ENCODE data around the gene TSPAN5. TPM values are rescaled to one million over a fixed set of nuclear protein-coding genes. Genes with fewer than 3 reads are reported as not detected.

TSPAN5 gene
- total RNA-seq, 2 experiments from 2014 or later: 1.8 to 2.8 TPM

DNA sequence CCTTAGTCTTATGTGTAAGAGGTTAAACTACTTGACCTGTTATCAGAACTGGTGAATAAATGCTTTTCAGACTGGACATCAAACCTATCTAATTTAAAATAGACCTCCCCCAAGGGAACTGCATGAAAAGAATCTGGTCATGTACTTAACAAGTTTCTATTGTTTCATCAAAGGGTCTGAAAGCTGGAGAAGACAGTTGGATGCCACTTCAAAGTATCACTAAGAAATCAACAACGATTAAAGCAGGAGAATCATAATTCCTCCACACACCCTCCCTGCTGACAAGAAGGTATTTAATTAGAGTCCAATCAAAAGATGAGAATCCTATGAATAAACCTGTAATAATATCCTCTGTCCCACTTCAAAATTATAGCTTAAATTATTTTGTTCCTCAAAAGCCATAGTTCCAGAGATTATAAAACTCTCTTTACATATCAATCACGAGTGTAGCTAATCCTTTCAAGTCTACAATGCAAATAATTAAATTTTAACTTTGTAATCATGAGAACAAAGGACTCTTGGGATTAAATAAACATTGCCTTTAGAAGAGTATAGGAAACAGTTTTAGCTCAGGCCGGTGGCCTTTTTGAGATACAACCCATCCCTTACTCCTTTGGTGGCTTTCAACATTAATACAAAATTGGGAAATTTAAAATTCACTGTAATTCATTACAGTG is 35.1 kb downstream of the TSPAN5 start:
- intact Hi-C loops (cut with DNase I, micrococcal nuclease): no loop called here
- no peak for TF ChIP-seq CTCF (IDR thresholded peaks at IDR 0.05)
- Mint-ChIP-seq H3K36me3 (ENCODE audit: low read depth) (no peaks in the 10 kb centered on the region), H3K4me1 (ENCODE audit: low read depth) (peaks cover 66% of the 10 kb centered on the region), H3K9me3 (no peaks in the 10 kb centered on the region), H3K27me3 (no peaks in the 10 kb centered on the region), H3K4me3 (no peak overlapping the region), H3K27ac (no peak overlapping the region)
- H3K36me3 ChIP-seq (ENCODE audit: insufficient read depth, low read length): no peaks in the 10 kb centered on the region
- H3K27me3 ChIP-seq (ENCODE audit: control insufficient read depth in 1 of 2, insufficient read depth in 2 of 2, low read length in 2 of 2): no peaks in the 10 kb centered on the region
- H3K27ac ChIP-seq (ENCODE audit: low read depth in 1 of 2, low read length in 2 of 2): no peak overlapping the region
- peaks cover 13% of the 10 kb centered on the region for H3K4me1 ChIP-seq (ENCODE audit: insufficient read depth, low read length)
- H3K4me3 ChIP-seq (ENCODE audit: low read length): no peak overlapping the region
- ATAC-seq (ENCODE audit: poor library complexity) (no peak), DNase-seq (no peak)
- CTCF ChIA-PET: interaction anchor here (2.0 kb wide), 1 partner anchor 20 kb away, joined by 5 read pairs; no protein-coding TSS in a partner anchor
- POLR2A ChIA-PET: no interaction called here
- no peaks in the 10 kb centered on the region for H3K9me3 ChIP-seq (ENCODE audit: control insufficient read depth in 1 of 2, insufficient read depth in 1 of 2, low read length in 2 of 2)

- intact Hi-C loops (cut with DNase I, micrococcal nuclease): no loop called here
Observed at GRCh38 chr4:98620087-98620784, 38.2 kb downstream of the TSPAN5 start.

DNA sequence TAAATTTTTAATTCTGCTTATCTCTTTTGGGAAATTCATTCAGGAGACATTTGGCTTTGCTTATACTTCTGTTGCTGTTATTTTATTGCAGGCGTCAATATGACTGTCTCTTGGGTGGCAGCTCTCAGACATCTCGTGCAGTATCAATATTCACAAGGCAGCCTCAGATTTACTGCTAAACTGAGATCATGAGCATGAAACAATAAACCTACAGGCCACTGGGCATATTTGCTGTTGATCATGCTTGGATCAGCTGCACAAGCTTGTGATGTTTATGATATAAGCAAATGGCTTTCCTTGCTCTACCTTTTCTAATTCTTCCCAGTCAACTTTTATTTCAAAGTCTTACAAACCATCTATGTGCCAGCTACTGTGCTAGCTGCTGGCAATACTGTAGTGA is 39.2 kb downstream of the TSPAN5 start:
- H3K9me3 Mint-ChIP-seq: no peaks in the 10 kb centered on the region
- intact Hi-C loops (cut with DNase I, micrococcal nuclease): no loop called here
- ChIA-PET POLR2A (no interaction called here), CTCF (no interaction called here)
- Histone ChIP-seq H3K27me3 (ENCODE audit: control insufficient read depth in 1 of 2, insufficient read depth in 2 of 2, low read length in 2 of 2) (no peaks in the 10 kb centered on the region), H3K36me3 (ENCODE audit: insufficient read depth, low read length) (no peaks in the 10 kb centered on the region), H3K27ac (ENCODE audit: low read depth in 1 of 2, low read length in 2 of 2) (no peak overlapping the region), H3K4me1 (ENCODE audit: insufficient read depth, low read length) (no peaks in the 10 kb centered on the region), H3K4me3 (ENCODE audit: low read length) (no peak overlapping the region), H3K9me3 (ENCODE audit: control insufficient read depth in 1 of 2, insufficient read depth in 1 of 2, low read length in 2 of 2) (no peaks in the 10 kb centered on the region)
- ATAC-seq (ENCODE audit: poor library complexity) (no peak), DNase-seq (no peak)
- H3K36me3 Mint-ChIP-seq (ENCODE audit: low read depth): no peaks in the 10 kb centered on the region
- H3K27ac Mint-ChIP-seq: no peak overlapping the region
- peaks cover 38% of the 10 kb centered on the region for H3K4me1 Mint-ChIP-seq (ENCODE audit: low read depth)
- TF ChIP-seq CTCF (IDR thresholded peaks at IDR 0.05): no peak
- no peak overlapping the region for H3K4me3 Mint-ChIP-seq
- no peaks in the 10 kb centered on the region for H3K27me3 Mint-ChIP-seq

More at GRCh38 chr4:98620087-98620784, 38.2 kb downstream of the TSPAN5 start:
- Mint-ChIP-seq H3K36me3 (ENCODE audit: low read depth) (no peaks in the 10 kb centered on the region), H3K4me3 (peak overlapping the region; percentile 44), H3K9me3 (no peaks in the 10 kb centered on the region), H3K27ac (no peak overlapping the region), H3K4me1 (ENCODE audit: low read depth) (peaks cover 44% of the 10 kb centered on the region), H3K27me3 (no peaks in the 10 kb centered on the region)
- Histone ChIP-seq H3K4me1 (ENCODE audit: insufficient read depth, low read length) (peaks cover 2% of the 10 kb centered on the region), H3K4me3 (ENCODE audit: low read length) (no peak overlapping the region), H3K27ac (ENCODE audit: low read depth in 1 of 2, low read length in 2 of 2) (no peak overlapping the region), H3K36me3 (ENCODE audit: insufficient read depth, low read length) (no peaks in the 10 kb centered on the region), H3K9me3 (ENCODE audit: control insufficient read depth in 1 of 2, insufficient read depth in 1 of 2, low read length in 2 of 2) (no peaks in the 10 kb centered on the region), H3K27me3 (ENCODE audit: control insufficient read depth in 1 of 2, insufficient read depth in 2 of 2, low read length in 2 of 2) (no peaks in the 10 kb centered on the region)
- no peak for TF ChIP-seq CTCF (IDR thresholded peaks at IDR 0.05)
- ATAC-seq (ENCODE audit: poor library complexity) (no peak), DNase-seq (no peak)
- CTCF ChIA-PET: no interaction called here
- POLR2A ChIA-PET: interaction anchor here (1.1 kb wide), 1 partner anchor 15 kb away, joined by 3 read pairs; no protein-coding TSS in a partner anchor
